IPS-18a (cell line): Measurements from ENCODE around the gene PGF.

ENCODE experiments used
- H3K27ac ChIP-seq: one replicate; pipeline ENCODE4 v1.5.1; 2013; ENCODE audit warnings: low read length
- H3K27me3 ChIP-seq: one replicate; pipeline ENCODE4 v1.6.1; 2013; ENCODE audit warnings: mild to moderate bottlenecking, low read length; ENCODE audit not compliant: control insufficient read depth, insufficient read depth
- H3K36me3 ChIP-seq: one replicate; pipeline ENCODE4 v1.6.1; 2013; ENCODE audit warnings: low read depth, low read length; ENCODE audit not compliant: control insufficient read depth
- H3K4me1 ChIP-seq: one replicate; pipeline ENCODE4 v1.6.1; 2013; ENCODE audit warnings: low read depth, low read length; ENCODE audit not compliant: control insufficient read depth
- H3K4me3 ChIP-seq: one replicate; pipeline ENCODE4 v1.5.1; 2013; ENCODE audit warnings: low read length
- H3K9ac ChIP-seq: one replicate; pipeline ENCODE4 v1.6.1; 2013; ENCODE audit warnings: mild to moderate bottlenecking, low read length, moderate library complexity
- H3K9me3 ChIP-seq: one replicate; pipeline ENCODE4 v1.6.1; 2013; ENCODE audit warnings: low read depth, low read length; ENCODE audit not compliant: control insufficient read depth

The PGF gene

GRCh38 chr14:74945852-74946658, 9.3 kb downstream of the PGF start:
- Histone ChIP-seq H3K4me3 (no peak overlapping the region), H3K27ac (no peak overlapping the region), H3K9me3 (no peaks in the 10 kb centered on the region), H3K9ac (no peak overlapping the region), H3K27me3 (no peaks in the 10 kb centered on the region), H3K4me1 (no peaks in the 10 kb centered on the region), H3K36me3 (no peaks in the 10 kb centered on the region)

GRCh38 chr14:74945261-74945851, 10.0 kb downstream of the PGF start:
- Histone ChIP-seq H3K4me3 (no peak overlapping the region), H3K27ac (no peak overlapping the region), H3K4me1 (no peaks in the 10 kb centered on the region), H3K9me3 (no peaks in the 10 kb centered on the region), H3K9ac (no peak overlapping the region), H3K36me3 (no peaks in the 10 kb centered on the region), H3K27me3 (no peaks in the 10 kb centered on the region)

- H3K27ac ChIP-seq = no peak overlapping the region
- no peaks in the 10 kb centered on the region for H3K4me1 ChIP-seq
- no peak overlapping the region for H3K4me3 ChIP-seq
These were observed 12.8 kb downstream of the PGF start for GRCh38 chr14:74942608-74943007.

DNA sequence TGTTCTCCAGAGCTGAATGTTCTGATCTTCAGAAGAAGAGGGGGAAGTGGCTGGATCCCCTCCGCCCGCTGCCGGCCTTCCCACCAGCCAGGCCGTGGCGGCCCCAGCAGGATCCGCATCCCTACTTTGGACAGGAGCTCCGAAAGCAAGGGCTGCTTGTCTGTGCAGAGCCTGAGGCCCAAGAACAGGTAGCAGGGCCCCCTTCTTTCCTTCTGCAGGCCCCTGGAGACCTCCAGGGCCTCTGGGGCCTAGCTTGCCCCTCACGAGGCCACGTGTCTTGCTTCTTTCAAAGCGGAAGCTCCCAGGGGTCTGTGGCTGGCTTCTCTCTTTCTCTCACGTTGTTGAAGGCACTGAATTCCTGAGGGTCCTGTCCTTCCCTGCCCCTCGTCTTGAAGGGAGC, 13.2 kb downstream of the PGF start:
- Histone ChIP-seq H3K27ac (no peak overlapping the region), H3K36me3 (no peaks in the 10 kb centered on the region), H3K27me3 (no peaks in the 10 kb centered on the region), H3K9me3 (no peaks in the 10 kb centered on the region), H3K4me1 (no peaks in the 10 kb centered on the region), H3K4me3 (no peak overlapping the region), H3K9ac (no peak overlapping the region)

More at GRCh38 chr14:74942608-74943007, 12.8 kb downstream of the PGF start:
- H3K9ac ChIP-seq = no peak overlapping the region
- no peaks in the 10 kb centered on the region for H3K9me3 ChIP-seq
- no peaks in the 10 kb centered on the region for H3K27me3 ChIP-seq
- no peaks in the 10 kb centered on the region for H3K36me3 ChIP-seq

DNA sequence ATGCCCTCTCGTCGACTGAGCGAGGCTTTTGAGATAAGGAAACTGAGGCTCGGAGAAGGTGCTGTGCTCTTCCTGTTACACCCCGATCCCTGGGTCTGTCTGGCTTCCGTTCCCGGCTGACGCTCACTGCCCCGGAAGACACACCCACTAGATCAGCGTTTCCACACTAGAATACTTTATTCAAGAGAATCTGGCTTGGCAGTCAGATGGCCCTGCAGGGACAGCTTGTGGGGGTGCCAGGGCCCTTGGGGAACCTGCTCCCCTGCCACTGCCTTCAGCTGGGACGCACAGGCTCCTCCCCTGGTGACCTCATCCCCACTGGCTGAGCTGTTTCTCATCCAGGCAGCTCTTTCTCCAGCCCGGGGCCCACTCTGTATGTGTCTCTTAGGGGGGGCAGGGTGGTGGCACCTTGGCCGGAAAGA, 13.7 kb downstream of the PGF start:
- H3K9ac ChIP-seq = no peak overlapping the region
- no peaks in the 10 kb centered on the region for H3K36me3 ChIP-seq
- no peaks in the 10 kb centered on the region for H3K27me3 ChIP-seq
- no peak overlapping the region for H3K27ac ChIP-seq
- H3K9me3 ChIP-seq = no peaks in the 10 kb centered on the region
- no peak overlapping the region for H3K4me3 ChIP-seq
- H3K4me1 ChIP-seq = no peaks in the 10 kb centered on the region

GRCh38 chr14:74940956-74941565, 14.3 kb downstream of the PGF start:
- no peak overlapping the region for H3K4me3 ChIP-seq
- no peak overlapping the region for H3K27ac ChIP-seq
- H3K4me1 ChIP-seq = no peaks in the 10 kb centered on the region
- H3K36me3 ChIP-seq = no peaks in the 10 kb centered on the region
- no peaks in the 10 kb centered on the region for H3K9me3 ChIP-seq
- no peaks in the 10 kb centered on the region for H3K27me3 ChIP-seq
- no peak overlapping the region for H3K9ac ChIP-seq

- H3K9ac ChIP-seq = no peak overlapping the region
- H3K27me3 ChIP-seq = no peaks in the 10 kb centered on the region
- H3K9me3 ChIP-seq = no peaks in the 10 kb centered on the region
- no peak overlapping the region for H3K4me3 ChIP-seq
- no peaks in the 10 kb centered on the region for H3K36me3 ChIP-seq
- H3K4me1 ChIP-seq = no peaks in the 10 kb centered on the region
- no peak overlapping the region for H3K27ac ChIP-seq
These were observed 16.6 kb downstream of the PGF start for GRCh38 chr14:74938531-74939495.

- Histone ChIP-seq H3K27ac (no peak overlapping the region), H3K36me3 (no peaks in the 10 kb centered on the region), H3K4me1 (no peaks in the 10 kb centered on the region), H3K9ac (no peak overlapping the region), H3K9me3 (no peaks in the 10 kb centered on the region), H3K4me3 (no peak overlapping the region), H3K27me3 (no peaks in the 10 kb centered on the region)
These were observed 18.2 kb downstream of the PGF start for GRCh38 chr14:74937171-74937570.

DNA sequence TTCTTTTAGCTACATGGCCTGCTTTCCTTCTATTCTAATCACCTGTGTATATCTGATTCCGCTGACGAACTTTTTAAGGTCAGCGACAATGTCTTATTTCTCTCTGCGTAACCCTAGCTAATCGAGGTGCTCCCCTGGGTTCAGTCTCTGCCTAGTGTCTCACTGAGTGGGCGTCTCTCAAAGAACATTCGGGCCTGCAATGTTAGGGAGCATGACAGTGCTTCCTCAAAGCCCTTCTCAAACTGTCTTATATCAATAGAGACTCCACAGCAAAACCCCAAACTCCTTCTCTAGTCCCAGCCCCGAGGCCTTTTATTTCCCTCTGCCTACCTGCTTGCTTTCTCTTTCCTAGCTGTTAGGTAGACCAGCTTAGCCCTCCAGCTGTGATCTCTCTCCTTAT, 18.7 kb downstream of the PGF start:
- Histone ChIP-seq H3K9ac (no peak overlapping the region), H3K27me3 (no peaks in the 10 kb centered on the region), H3K36me3 (no peaks in the 10 kb centered on the region), H3K27ac (no peak overlapping the region), H3K4me1 (no peaks in the 10 kb centered on the region), H3K9me3 (no peaks in the 10 kb centered on the region), H3K4me3 (no peak overlapping the region)

GRCh38 chr14:74936151-74936550, 19.2 kb downstream of the PGF start:
- no peak overlapping the region for H3K27ac ChIP-seq
- no peaks in the 10 kb centered on the region for H3K27me3 ChIP-seq
- H3K4me1 ChIP-seq = no peaks in the 10 kb centered on the region
- H3K36me3 ChIP-seq = no peaks in the 10 kb centered on the region
- H3K9me3 ChIP-seq = no peaks in the 10 kb centered on the region
- H3K4me3 ChIP-seq = no peak overlapping the region
- no peak overlapping the region for H3K9ac ChIP-seq

DNA sequence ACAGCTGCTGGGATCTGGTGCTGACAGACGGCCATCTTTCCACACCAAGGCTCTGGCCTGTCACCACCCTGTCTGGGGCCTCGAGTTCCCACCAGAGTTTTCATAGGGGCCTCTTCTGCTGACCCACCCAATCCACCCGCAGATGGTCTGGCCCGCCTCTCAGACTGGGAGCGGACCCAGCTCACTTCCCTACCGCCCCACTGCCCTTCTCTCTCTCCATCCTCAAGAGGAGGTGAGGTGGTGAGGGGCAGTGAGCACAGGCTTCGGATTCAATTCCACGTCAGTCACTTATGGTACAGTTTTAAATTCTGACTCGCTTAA, 20.1 kb downstream of the PGF start:
- no peak overlapping the region for H3K9ac ChIP-seq
- H3K4me1 ChIP-seq = no peaks in the 10 kb centered on the region
- no peak overlapping the region for H3K4me3 ChIP-seq
- no peaks in the 10 kb centered on the region for H3K9me3 ChIP-seq
- no peaks in the 10 kb centered on the region for H3K36me3 ChIP-seq
- H3K27me3 ChIP-seq = no peaks in the 10 kb centered on the region
- no peak overlapping the region for H3K27ac ChIP-seq
